Measurements from ENCODE around the gene MFSD1. TPM values are rescaled to one million over a fixed set of nuclear protein-coding genes. Genes with fewer than 3 reads are reported as not detected.

Gene MFSD1
- total RNA-seq, 2 donors from 2014 or later: 14.8 to 28.3 TPM

- Mint-ChIP-seq H3K9me3 (no peaks in the 10 kb centered on the region), H3K4me1 (no peaks in the 10 kb centered on the region), H3K27ac (no peak overlapping the region), H3K4me3 (no peak overlapping the region), H3K36me3 (ENCODE audit: low read depth) (no peaks in the 10 kb centered on the region), H3K27me3 (no peaks in the 10 kb centered on the region)
- ATAC-seq (replicated peaks): no peak
Observed at GRCh38 chr3:158847452-158847821, 45.6 kb downstream of the MFSD1 start.

- Mint-ChIP-seq H3K27ac (peak overlapping the region; percentile 17), H3K9me3 (no peaks in the 10 kb centered on the region), H3K36me3 (ENCODE audit: low read depth) (no peaks in the 10 kb centered on the region), H3K4me1 (no peaks in the 10 kb centered on the region), H3K27me3 (no peaks in the 10 kb centered on the region), H3K4me3 (no peak overlapping the region)
- no peak for ATAC-seq (replicated peaks)
Observed at GRCh38 chr3:158847885-158848284, 46.0 kb downstream of the MFSD1 start.

- Mint-ChIP-seq H3K9me3 (no peaks in the 10 kb centered on the region), H3K4me1 (no peaks in the 10 kb centered on the region), H3K27me3 (no peaks in the 10 kb centered on the region), H3K27ac (no peak overlapping the region), H3K36me3 (ENCODE audit: low read depth) (no peaks in the 10 kb centered on the region), H3K4me3 (no peak overlapping the region)
- ATAC-seq (replicated peaks): no peak
Observed at GRCh38 chr3:158849757-158850156, 47.9 kb downstream of the MFSD1 start.

DNA sequence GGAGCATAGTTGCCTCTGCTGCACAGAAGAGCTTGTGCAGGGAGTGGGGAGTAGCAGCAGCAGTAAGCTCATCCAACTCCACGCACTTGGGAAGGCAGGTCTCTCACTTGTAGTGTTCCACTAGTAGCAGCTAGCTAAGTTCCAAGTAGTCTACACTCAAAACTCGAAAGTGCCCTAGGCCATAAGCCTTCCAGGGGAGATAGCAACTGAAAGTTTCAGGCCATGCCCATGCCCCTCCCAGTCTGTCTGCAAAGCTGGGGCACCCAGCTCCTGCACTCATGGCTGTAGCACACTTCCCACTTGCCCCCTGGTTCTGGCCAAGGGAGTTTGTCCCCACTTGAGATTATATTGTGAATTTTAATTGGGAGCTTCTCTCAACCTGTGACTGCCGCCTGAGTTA is 57.5 kb downstream of the MFSD1 start:
- Mint-ChIP-seq H3K36me3 (ENCODE audit: low read depth) (no peaks in the 10 kb centered on the region), H3K4me3 (no peak overlapping the region), H3K27me3 (peaks cover 4% of the 10 kb centered on the region), H3K9me3 (peaks cover 5% of the 10 kb centered on the region), H3K27ac (no peak overlapping the region), H3K4me1 (no peaks in the 10 kb centered on the region)
- no peak for ATAC-seq (replicated peaks)

DNA sequence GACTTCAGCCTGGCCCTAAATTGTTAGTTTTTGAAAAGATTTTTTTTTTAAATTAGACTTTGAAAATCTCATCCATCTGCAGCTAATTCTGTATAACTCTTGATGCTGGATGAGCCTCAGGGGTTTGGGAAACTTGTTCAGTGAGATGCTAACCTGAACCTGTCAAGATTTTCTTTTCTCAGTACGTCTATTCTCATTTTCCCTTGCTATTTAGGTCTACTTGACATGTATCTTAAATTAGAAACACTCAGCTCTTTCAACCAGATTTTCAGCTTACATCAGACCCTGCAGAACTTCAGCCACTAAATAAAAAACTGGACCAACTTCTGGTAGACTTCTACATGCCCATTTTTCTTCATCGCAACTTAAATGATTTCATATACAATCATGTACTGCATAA is 61.4 kb downstream of the MFSD1 start:
- H3K27me3 Mint-ChIP-seq: no peaks in the 10 kb centered on the region
- no peak for ATAC-seq (replicated peaks)

GRCh38 chr3:158864492-158864891 is 62.6 kb downstream of the MFSD1 start:
- Mint-ChIP-seq H3K36me3 (ENCODE audit: low read depth) (no peaks in the 10 kb centered on the region), H3K4me3 (no peak overlapping the region), H3K27me3 (no peaks in the 10 kb centered on the region)

More for the DNA sequence above, 61.4 kb downstream of the MFSD1 start:
- Mint-ChIP-seq H3K4me1 (no peaks in the 10 kb centered on the region), H3K27ac (no peak overlapping the region), H3K4me3 (no peak overlapping the region), H3K9me3 (no peaks in the 10 kb centered on the region), H3K36me3 (ENCODE audit: low read depth) (no peaks in the 10 kb centered on the region)

DNA sequence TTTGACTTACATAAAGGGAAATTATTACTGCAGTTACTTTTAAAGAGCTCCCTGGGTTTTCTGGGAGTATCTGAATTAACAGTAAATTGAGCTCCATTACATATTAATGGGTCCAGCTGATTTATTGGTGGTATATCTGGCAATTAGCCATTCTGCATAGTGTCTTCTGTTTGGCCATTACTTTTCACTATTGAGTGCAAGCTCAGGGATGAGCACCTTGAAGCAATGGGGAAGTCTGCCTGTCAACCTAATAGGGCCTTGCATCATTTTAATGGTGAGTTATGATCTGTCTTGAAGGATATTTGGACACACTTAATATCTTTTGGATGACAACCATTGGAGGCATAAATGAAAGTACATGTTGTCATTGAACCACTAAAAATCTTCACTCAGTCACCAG is 73.8 kb downstream of the MFSD1 start:
- no peak overlapping the region for H3K27ac Mint-ChIP-seq
- H3K27me3 Mint-ChIP-seq: no peaks in the 10 kb centered on the region
- H3K36me3 Mint-ChIP-seq (ENCODE audit: low read depth): no peaks in the 10 kb centered on the region
- H3K4me3 Mint-ChIP-seq: no peak overlapping the region
- ATAC-seq (replicated peaks): no peak
- no peaks in the 10 kb centered on the region for H3K9me3 Mint-ChIP-seq
- H3K4me1 Mint-ChIP-seq: no peaks in the 10 kb centered on the region

More at GRCh38 chr3:158864492-158864891, 62.6 kb downstream of the MFSD1 start:
- Mint-ChIP-seq H3K27ac (no peak overlapping the region), H3K9me3 (no peaks in the 10 kb centered on the region), H3K4me1 (no peaks in the 10 kb centered on the region)
- ATAC-seq (replicated peaks): no peak

Other genes starting within 250 kb of the MFSD1 start
- gene MLF1, start 230.9 kb upstream of the MFSD1 start, total RNA-seq: 1 to 10 TPM; 1.9 to 3.1 TPM
- 10 to 100 TPM; 40.6 to 69.1 TPM for gene GFM1, start 157.5 kb upstream of the MFSD1 start, total RNA-seq
- gene LXN, start 129.4 kb upstream of the MFSD1 start, total RNA-seq: 10 to 100 TPM; 11.9 to 14.9 TPM
- gene RARRES1, start 69.6 kb upstream of the MFSD1 start, total RNA-seq: not detected

All from activated T-helper 17 cell treated with anti-CD3 and anti-CD28 coated beads, Interleukin-2, amount 50 U/mL, for 72 hours (primary cell).